ENCODE results near the gene PDK2.
A peak's percentile ranks its signal among the peaks of the same experiment; 100 is the strongest.

Gene PDK2

GRCh38 chr17:50146230-50146926 is 51.2 kb downstream of the PDK2 start:
- Histone ChIP-seq H3K9me2 (replicated peaks; ENCODE audit: insufficient read depth, low read length) (no peaks in the 10 kb centered on the region), H3K27me3 (ENCODE audit: low read length) (no peaks in the 10 kb centered on the region), H2AFZ (ENCODE audit: low read depth, low read length, severe bottlenecking) (no peak overlapping the region), H3K4me2 (ENCODE audit: low read depth, low read length, poor library complexity, severe bottlenecking) (peak overlapping the region; percentile 100), H4K20me1 (ENCODE audit: low read depth, low read length) (no peaks in the 10 kb centered on the region), H3K79me2 (ENCODE audit: insufficient read depth, low read length) (peaks cover 41% of the 10 kb centered on the region), H3K9me3 (ENCODE audit: insufficient read depth, low read length) (no peaks in the 10 kb centered on the region), H3K36me3 (ENCODE audit: low read length) (no peaks in the 10 kb centered on the region), H3K9ac (ENCODE audit: low read length) (peak overlapping the region; percentile 96; the same call in 1 of the 2 replicates), H3F3A (ENCODE audit: insufficient read depth) (no peaks in the 10 kb centered on the region; the same call in 1 of the 2 replicates), H3K27ac (ENCODE audit: low read depth, low read length) (peak overlapping the region; percentile 95), H3K4me3 (ENCODE audit: insufficient read depth, low read length, poor library complexity, severe bottlenecking) (no peak overlapping the region)
- TF ChIP-seq CTCF (IDR thresholded peaks at IDR 0.05; ENCODE audit: insufficient read depth, low read length, poor library complexity, severe bottlenecking) (no peak), EZH2phosphoT487 (conservative IDR thresholded peaks at IDR 0.05; ENCODE audit: low read length) (no peak)

GRCh38 chr17:50146927-50147665 is 51.9 kb downstream of the PDK2 start:
- Histone ChIP-seq H3K9me2 (replicated peaks; ENCODE audit: insufficient read depth, low read length) (no peaks in the 10 kb centered on the region), H4K20me1 (ENCODE audit: low read depth, low read length) (no peaks in the 10 kb centered on the region), H3K27me3 (ENCODE audit: low read length) (no peaks in the 10 kb centered on the region), H3K36me3 (ENCODE audit: low read length) (no peaks in the 10 kb centered on the region), H3K9ac (ENCODE audit: low read length) (peak overlapping the region; percentile 96), H3K79me2 (ENCODE audit: insufficient read depth, low read length) (peaks cover 41% of the 10 kb centered on the region), H3K27ac (ENCODE audit: low read depth, low read length) (peak overlapping the region; percentile 95), H3K4me2 (ENCODE audit: low read depth, low read length, poor library complexity, severe bottlenecking) (peak overlapping the region; percentile 100), H3K9me3 (ENCODE audit: insufficient read depth, low read length) (no peaks in the 10 kb centered on the region), H2AFZ (ENCODE audit: low read depth, low read length, severe bottlenecking) (no peak overlapping the region), H3F3A (ENCODE audit: insufficient read depth) (peaks cover 3% of the 10 kb centered on the region; the same call in 1 of the 2 replicates), H3K4me3 (ENCODE audit: insufficient read depth, low read length, poor library complexity, severe bottlenecking) (peak overlapping the region; percentile 94)
- TF ChIP-seq EZH2phosphoT487 (conservative IDR thresholded peaks at IDR 0.05; ENCODE audit: low read length), result no peak
- no peak for TF ChIP-seq CTCF (IDR thresholded peaks at IDR 0.05; ENCODE audit: insufficient read depth, low read length, poor library complexity, severe bottlenecking)

GRCh38 chr17:50147841-50148225 is 52.7 kb downstream of the PDK2 start:
- H3K9ac ChIP-seq (ENCODE audit: low read length), result peak overlapping the region; percentile 96

More at GRCh38 chr17:50147841-50148225, 52.7 kb downstream of the PDK2 start:
- peak overlapping the region; percentile 100 for H3K4me2 ChIP-seq (ENCODE audit: low read depth, low read length, poor library complexity, severe bottlenecking)
- H2AFZ ChIP-seq (ENCODE audit: low read depth, low read length, severe bottlenecking), result no peak overlapping the region
- peak overlapping the region; percentile 95 for H3K27ac ChIP-seq (ENCODE audit: low read depth, low read length)
- H3K79me2 ChIP-seq (ENCODE audit: insufficient read depth, low read length), result peaks cover 41% of the 10 kb centered on the region
- no peaks in the 10 kb centered on the region for H3K27me3 ChIP-seq (ENCODE audit: low read length)
- TF ChIP-seq CTCF (IDR thresholded peaks at IDR 0.05; ENCODE audit: insufficient read depth, low read length, poor library complexity, severe bottlenecking), result no peak
- TF ChIP-seq EZH2phosphoT487 (conservative IDR thresholded peaks at IDR 0.05; ENCODE audit: low read length), result no peak
- H3K4me3 ChIP-seq (ENCODE audit: insufficient read depth, low read length, poor library complexity, severe bottlenecking), result peak overlapping the region; percentile 94
- no peaks in the 10 kb centered on the region for H4K20me1 ChIP-seq (ENCODE audit: low read depth, low read length)
- H3K9me2 ChIP-seq (replicated peaks; ENCODE audit: insufficient read depth, low read length), result no peaks in the 10 kb centered on the region
- no peaks in the 10 kb centered on the region for H3K9me3 ChIP-seq (ENCODE audit: insufficient read depth, low read length)
- peaks cover 9% of the 10 kb centered on the region; the same call in 1 of the 2 replicates for H3F3A ChIP-seq (ENCODE audit: insufficient read depth)
- no peaks in the 10 kb centered on the region for H3K36me3 ChIP-seq (ENCODE audit: low read length)
